Inflammatory macrophage treated with lipopolysaccharide for 4 hours (primary cell): ENCODE data around the gene RPH3AL.
"Not testable (repeated sequence)": the region's sequence is repeated elsewhere in the genome, so short reads cannot be mapped to it uniquely, and the experiment has no call there.

Experiments used
- DNase-seq: peaks from one replicate; pipeline ENCODE4 v3.0.0-alpha.2; 2020

Gene RPH3AL

DNA sequence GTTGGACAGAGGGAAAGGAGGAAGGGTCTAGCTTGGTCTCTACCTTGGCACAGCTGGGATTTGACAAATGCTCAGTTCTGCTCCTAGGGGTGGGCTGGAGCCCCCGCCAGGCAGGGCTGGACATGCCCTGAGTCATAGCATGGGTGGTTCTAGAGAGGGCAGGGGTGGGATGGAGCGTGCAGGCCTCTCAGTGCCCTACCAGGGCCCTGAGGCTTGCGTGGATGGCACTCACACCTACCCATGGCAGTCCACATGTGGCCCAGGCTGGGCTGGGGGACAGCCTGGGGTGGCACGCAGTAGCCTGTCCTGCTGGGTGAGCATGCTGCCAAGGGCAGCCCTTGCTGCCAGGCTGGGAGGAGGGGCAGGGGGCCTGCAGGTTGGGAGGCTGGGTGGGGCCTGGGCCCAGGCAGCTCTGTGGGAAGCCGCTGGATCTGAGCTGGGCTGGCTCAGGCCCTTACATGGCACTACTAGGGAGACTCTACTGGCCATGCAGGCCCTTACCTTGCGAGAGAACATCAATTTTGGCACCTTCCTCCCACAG lies 182.4 kb downstream of the RPH3AL start:
- DNase-seq: no peak

DNA sequence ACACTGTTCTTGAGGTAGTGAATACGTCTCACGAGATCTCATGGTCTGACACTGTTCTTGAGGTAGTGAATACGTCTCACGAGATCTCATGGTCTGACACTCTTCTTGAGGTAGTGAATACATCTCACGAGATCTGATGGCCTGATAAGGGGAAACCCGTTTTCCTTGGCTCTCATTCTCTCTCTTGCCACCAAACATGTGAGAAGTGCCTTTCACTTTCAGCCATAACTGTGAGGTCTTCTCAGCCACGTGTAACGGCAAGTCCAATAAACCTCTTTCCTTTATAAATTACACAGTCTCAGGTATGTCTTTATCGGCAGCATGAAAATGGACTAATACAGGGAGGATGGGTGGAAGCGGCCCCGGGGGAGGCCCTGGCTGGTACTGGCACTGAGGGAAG lies 184.0 kb downstream of the RPH3AL start:
- DNase-seq: not testable (repeated sequence)

- DNase-seq: no peak
Observed at GRCh38 chr17:165939-166338, 186.7 kb downstream of the RPH3AL start.

GRCh38 chr17:164303-165235 lies 188.0 kb downstream of the RPH3AL start:
- peak; percentile 32 for DNase-seq

DNA sequence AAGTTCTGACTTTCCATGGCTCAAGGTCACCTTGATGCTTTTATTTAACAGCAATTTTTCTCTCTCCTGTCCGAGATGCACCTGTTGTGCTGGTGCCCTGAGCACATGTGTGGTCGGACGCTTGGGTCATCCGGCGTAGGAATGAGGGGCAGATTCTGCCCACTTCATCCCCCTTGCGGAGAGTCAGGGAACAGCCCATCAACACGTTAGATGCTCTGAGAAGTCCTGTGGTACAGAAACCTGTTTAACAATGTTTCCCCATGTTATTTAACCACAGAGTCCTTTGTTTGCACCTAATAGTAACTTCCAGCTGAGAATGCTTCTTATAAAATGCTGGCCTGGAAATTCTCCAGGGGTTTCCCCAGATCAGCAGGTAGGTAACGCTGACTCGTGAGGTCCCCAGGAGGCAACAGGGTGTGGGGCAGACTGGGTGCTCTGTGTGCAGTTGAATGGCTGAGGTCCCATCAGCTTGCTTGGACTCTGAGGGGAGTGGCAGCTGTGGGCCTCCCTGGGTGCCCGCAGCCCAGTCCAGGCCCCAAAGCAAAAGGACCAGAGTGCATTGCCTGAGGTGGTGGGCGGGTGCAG lies 189.0 kb downstream of the RPH3AL start:
- DNase-seq: no peak

DNA sequence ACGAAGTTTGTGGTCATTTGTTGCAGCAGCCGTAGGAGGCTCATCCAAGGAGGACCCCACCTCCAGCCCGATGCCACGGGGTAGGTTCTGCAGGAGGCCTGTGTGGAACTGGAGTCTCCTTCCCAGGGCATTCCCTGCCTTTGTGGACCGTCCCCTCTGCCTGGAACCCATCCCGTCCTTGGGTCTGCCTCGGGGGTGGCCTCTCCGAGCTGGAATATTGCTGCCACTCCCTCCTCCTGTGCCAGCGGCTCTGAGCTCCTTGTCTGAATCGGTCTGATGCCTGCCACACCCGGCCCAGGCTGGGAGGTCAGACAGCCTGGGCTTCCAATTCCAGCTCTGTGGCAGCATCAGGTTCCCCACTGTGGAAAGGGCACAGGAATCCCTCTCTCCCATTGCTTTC lies 189.9 kb downstream of the RPH3AL start:
- DNase-seq: no peak
